CD14-positive monocyte (primary cell): ENCODE data around the gene ZDHHC9. TPM values are rescaled to one million over a fixed set of nuclear protein-coding genes. Genes with fewer than 3 reads are reported as not detected.

Experiments
- polyA plus RNA-seq, 3 donors: library from polyadenylated mRNA; depleted of rRNA in 1 of 3; unstranded in 2 of 3; stranded (reverse) in 1 of 3; fragments of 300-500 nt in 2 of 3; fragments of >200 nt in 1 of 3; fragmentation: Illumina TruSeq in 2 of 3; gene quantifications; 1 replicate in 2 of 3; 2 replicates in 1 of 3; pipeline ENCODE4 v1.2.3, GENCODE V29; 2012 to 2021
- small RNA-seq: library from RNA; depleted of rRNA; stranded (forward); fragments of <200 nt; gene quantifications from one replicate; pipeline ENCODE3, GENCODE V24; 2012; ENCODE audit warnings: low read depth; ENCODE audit not compliant: insufficient read length

Gene ZDHHC9
- polyA plus RNA-seq, 3 donors, result 1.5 to 2.8 (median 2.7) TPM

Small RNA genes lying within 50 kb of the gene (small RNA-seq; reads per million reads assigned to genes)
- not detected for gene RF00017

Other genes starting within 250 kb of the ZDHHC9 start
- gene APLN, start 188.9 kb downstream of the ZDHHC9 start, polyA plus RNA-seq, result under 1 TPM in 1 of 3 donors, not detected in 2; 0.03 TPM
- gene XPNPEP2, start 104.9 kb downstream of the ZDHHC9 start, polyA plus RNA-seq, result under 1 TPM in 1 of 3 donors, not detected in 2; 0.19 TPM
- gene SASH3, start 63.9 kb downstream of the ZDHHC9 start, polyA plus RNA-seq, result 100 to 1,000 TPM; 127 to 272 (median 179) TPM
- gene UTP14A, start 62.3 kb upstream of the ZDHHC9 start, polyA plus RNA-seq, result 1 to 10 TPM; 2.9 to 5.5 (median 3.8) TPM
- gene BCORL1, start 138.7 kb upstream of the ZDHHC9 start, polyA plus RNA-seq, result 1 to 10 TPM in 1 of 3 donors, under 1 TPM in 2; 0.69 to 2.4 (median 0.72) TPM